ENCODE data around the gene TLCD3A. TPM values are rescaled to one million over a fixed set of nuclear protein-coding genes. Genes with fewer than 3 reads are reported as not detected.

Gene TLCD3A
- 2.4 and 3.4 TPM in 2 replicates for total RNA-seq
- 0.82 TPM for total RNA-seq (2013)
- 2.0 and 2.2 TPM in 2 replicates for polyA plus RNA-seq
- polyA minus RNA-seq, result 2.5 and 5.1 TPM in 2 replicates

- Mint-ChIP-seq H3K4me1 (peaks cover 10% of the 10 kb centered on the region), H3K27ac (peak within 1 kb of the TSS; percentile 79), H3K9me3 (ENCODE audit: insufficient read depth) (no peaks in the 10 kb centered on the region), H3K4me3 (peak within 1 kb of the TSS; percentile 88), H3K27me3 (no peaks in the 10 kb centered on the region)
- POLR2A ChIA-PET, result no interaction called here
- peaks cover 9 to 10% of the 10 kb centered on the region in 2 donors for H3K4me1 ChIP-seq (ENCODE audit: control insufficient read depth in 2 of 2, insufficient read depth in 2 of 2, low read length in 2 of 2)
- H3K9ac ChIP-seq (ENCODE audit: low read length), result peak within 1 kb of the TSS; percentile 63
- no peak within 1 kb of the TSS for H3K27ac ChIP-seq (ENCODE audit: low read length in 2 of 2)
- peak; percentile 59 for DNase-seq
- peaks cover 0 to 27% (median 12%) of the 10 kb centered on the region in 4 experiments for H3K27me3 ChIP-seq (replicated peaks in 1 of 4; ENCODE audit: control extremely low read depth in 1 of 4, control insufficient read depth in 3 of 4, insufficient read depth in 4 of 4, low read length in 3 of 4)
- H4K20me1 ChIP-seq (ENCODE audit: control insufficient read depth, insufficient read depth, low read length, poor library complexity, severe bottlenecking), result no peaks in the 10 kb centered on the region
- WGBS (ENCODE audit: insufficient coverage), result under 1% methylated on average over 126 of the region's 126 CpGs
- peaks cover 0 to 3% (median 0%) of the 10 kb centered on the region in 3 donors for H3K9me3 ChIP-seq (ENCODE audit: control extremely low read depth in 1 of 3, control insufficient read depth in 2 of 3, insufficient read depth in 1 of 3, low read length in 2 of 3)
- H3K79me2 ChIP-seq (ENCODE audit: control insufficient read depth, insufficient read depth, low read length), result no peaks in the 10 kb centered on the region
- CTCF ChIA-PET, result interaction anchor here (0.9 kb wide), 1 partner anchor 32 kb away, joined by 3 read pairs; no protein-coding TSS in a partner anchor
- H2AFZ ChIP-seq (ENCODE audit: insufficient read depth, low read depth, low read length, poor library complexity, severe bottlenecking), result peak within 1 kb of the TSS; percentile 69
- TF ChIP-seq CTCF (IDR thresholded peaks at IDR 0.05), result no peak
- peak; percentile 78 for ATAC-seq (ENCODE audit: low read depth)
- intact Hi-C loops (cut with micrococcal nuclease), result loop anchor here (2.0 kb wide), 2 partner anchors 17 to 21 kb away; partner anchors contain the start of genes GEMIN4 and VPS53
- H3K4me3 ChIP-seq (ENCODE audit: control extremely low read depth in 1 of 5, extremely low read depth in 1 of 5, insufficient read depth in 1 of 5, low read depth in 2 of 5, low read length in 4 of 5), result peak within 1 kb of the TSS in 4 of 5 experiments; percentile 47 to 57 (median 56)
- H3K4me2 ChIP-seq (replicated peaks; ENCODE audit: low read depth, low read length, poor library complexity, severe bottlenecking), result peak within 1 kb of the TSS; percentile 97
- no peaks in the 10 kb centered on the region for H3K36me3 ChIP-seq (replicated peaks in 1 of 2; ENCODE audit: control extremely low read depth in 1 of 2, control insufficient read depth in 1 of 2, extremely low read depth in 1 of 2, insufficient read depth in 2 of 2, low read length in 1 of 2)
Measured at GRCh38 chr17:732067-732901, at the start of gene TLCD3A. TLCD3A (plus strand) TSS chr17:732596; CDS start chr17:732648, 52 bp downstream.

- Histone ChIP-seq H3K79me2 (ENCODE audit: control insufficient read depth, insufficient read depth, low read length) (peaks cover 4% of the 10 kb centered on the region), H3K27ac (ENCODE audit: low read length in 2 of 2) (no peak overlapping the region), H3K4me1 (ENCODE audit: control insufficient read depth in 2 of 2, insufficient read depth in 2 of 2, low read length in 2 of 2) (peaks cover 0 to 6% of the 10 kb centered on the region in 2 donors), H2AFZ (ENCODE audit: insufficient read depth, low read depth, low read length, poor library complexity, severe bottlenecking) (no peak overlapping the region), H4K20me1 (ENCODE audit: control insufficient read depth, insufficient read depth, low read length, poor library complexity, severe bottlenecking) (no peaks in the 10 kb centered on the region), H3K9me3 (ENCODE audit: control extremely low read depth in 1 of 3, control insufficient read depth in 2 of 3, insufficient read depth in 1 of 3, low read length in 2 of 3) (no peaks in the 10 kb centered on the region), H3K9ac (ENCODE audit: low read length) (no peak overlapping the region), H3K4me2 (replicated peaks; ENCODE audit: low read depth, low read length, poor library complexity, severe bottlenecking) (no peak overlapping the region), H3K27me3 (replicated peaks in 1 of 4; ENCODE audit: control extremely low read depth in 1 of 4, control insufficient read depth in 3 of 4, insufficient read depth in 4 of 4, low read length in 3 of 4) (no peaks in the 10 kb centered on the region), H3K36me3 (replicated peaks in 1 of 2; ENCODE audit: control extremely low read depth in 1 of 2, control insufficient read depth in 1 of 2, extremely low read depth in 1 of 2, insufficient read depth in 2 of 2, low read length in 1 of 2) (peaks cover 4 to 28% of the 10 kb centered on the region in 2 experiments), H3K4me3 (ENCODE audit: control extremely low read depth in 1 of 5, extremely low read depth in 1 of 5, insufficient read depth in 1 of 5, low read depth in 2 of 5, low read length in 4 of 5) (no peak overlapping the region)
- H3K9me3 Mint-ChIP-seq (ENCODE audit: insufficient read depth), result no peaks in the 10 kb centered on the region
- no peak overlapping the region for H3K4me3 Mint-ChIP-seq
- no peaks in the 10 kb centered on the region for H3K27me3 Mint-ChIP-seq
- no peak for DNase-seq
- ATAC-seq (ENCODE audit: low read depth), result no peak
- TF ChIP-seq EZH2 (IDR thresholded peaks at IDR 0.05; ENCODE audit: borderline replicate concordance, insufficient read depth, low read depth, low read length, poor library complexity, severe bottlenecking) (no peak), CTCF (IDR thresholded peaks at IDR 0.05) (no peak)
- no peak overlapping the region for H3K27ac Mint-ChIP-seq
- CTCF ChIA-PET, result interaction anchor here (1.2 kb wide), 1 partner anchor 17 kb away, joined by 4 read pairs; no protein-coding TSS in a partner anchor
- no CpG with 5 or more reads among the region's 1 CpG for WGBS (ENCODE audit: insufficient coverage)
- peaks cover 13% of the 10 kb centered on the region for H3K4me1 Mint-ChIP-seq
- POLR2A ChIA-PET, result no interaction called here
- intact Hi-C loops (cut with micrococcal nuclease), result no loop called here
Measured at GRCh38 chr17:683040-683439, 49.4 kb upstream of the TLCD3A start.

Measured in B cell (primary cell).